Lower leg skin (tissue), 3 donors: Measurements from ENCODE around the gene JAGN1.

Experiments
- CTCF ChIP-seq, 3 donors: fragments of 450-650 bp; IDR thresholded peaks; one replicate each; pipeline ENCODE4 v1.5.1; 2016; ENCODE audit warnings: antibody characterized with exemption in 3 of 3, mild to moderate bottlenecking in 3 of 3, moderate library complexity in 2 of 3
- POLR2A ChIP-seq, 2 donors: fragments of 450-650 bp; IDR thresholded peaks; one replicate each; pipeline ENCODE4 v1.6.1; 2016 to 2017; ENCODE audit warnings: antibody characterized with exemption in 2 of 2, mild to moderate bottlenecking in 1 of 2, moderate library complexity in 1 of 2

- no peak for TF ChIP-seq POLR2A (IDR thresholded peaks at IDR 0.05)
- no peak for TF ChIP-seq CTCF (IDR thresholded peaks at IDR 0.05)
Measured at GRCh38 chr3:9891072-9891622, 737 bp downstream of the JAGN1 start.
